ENCODE results near the gene CPHXL2. TPM values are rescaled to one million over a fixed set of nuclear protein-coding genes. Genes with fewer than 3 reads are reported as not detected.

CPHXL2 gene
- total RNA-seq, result not detected

DNA sequence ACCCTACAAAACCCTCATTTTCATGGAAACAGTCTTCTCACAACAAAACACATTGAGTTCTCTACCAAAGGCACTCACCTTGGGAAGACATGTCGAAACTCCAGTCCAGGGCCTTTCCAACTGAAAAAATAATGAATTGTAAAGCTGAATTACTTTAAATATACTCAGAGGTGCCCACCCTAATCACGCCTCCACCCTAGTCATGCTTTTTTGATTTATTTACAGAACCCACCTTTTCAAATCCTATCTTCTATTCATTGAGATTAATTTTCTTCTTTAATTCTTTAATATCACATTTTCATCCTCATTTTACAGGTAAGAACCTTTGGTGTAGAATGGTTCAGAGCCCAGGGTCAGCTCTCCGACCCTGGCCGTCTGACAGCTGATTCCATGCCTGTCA, at the start of gene CPHXL2:
CPHXL2 (minus strand) TSS at position 101 of the 400 bp plus-strand sequence; CDS start at position 91, 10 bp downstream.
- ATAC-seq (replicated peaks in 1 of 2), result no peak
- Mint-ChIP-seq H3K4me1 (ENCODE audit: low read depth) (no peaks in the 10 kb centered on the region), H3K9me3 (no peaks in the 10 kb centered on the region), H3K36me3 (ENCODE audit: insufficient read depth in 2 of 2) (no peaks in the 10 kb centered on the region), H3K4me3 (no peak within 1 kb of the TSS), H3K27ac (no peak within 1 kb of the TSS), H3K27me3 (ENCODE audit: low read depth) (no peaks in the 10 kb centered on the region)
- no peak for DNase-seq

DNA sequence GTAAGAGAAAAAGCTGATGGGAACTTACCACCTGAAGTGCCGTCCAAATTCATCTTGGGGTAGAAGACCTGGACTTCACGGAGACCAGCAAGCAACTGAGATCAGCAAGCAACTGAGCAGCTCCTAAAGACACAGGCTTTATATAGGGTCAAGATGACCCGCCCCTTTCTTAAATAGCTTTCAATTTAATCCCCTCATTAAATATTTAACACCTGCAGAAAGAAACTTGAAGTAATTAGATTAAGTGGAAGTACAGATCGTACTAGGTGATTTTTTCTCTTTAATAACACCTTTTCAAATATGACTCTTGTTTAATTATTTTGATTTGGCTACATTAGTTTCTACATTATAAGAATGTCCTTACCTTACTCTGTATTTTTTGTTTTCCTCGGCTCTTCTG, 49.6 kb upstream of the CPHXL2 start, which contains the start of gene CPHXL:
CPHXL (minus strand) TSS at position 101 of the 400 bp plus-strand sequence; CDS start at position 53, 48 bp downstream.
- Mint-ChIP-seq H3K36me3 (ENCODE audit: insufficient read depth in 2 of 2) (peaks cover 0 to 2% of the 10 kb centered on the region in 2 donors), H3K4me3 (no peak within 1 kb of the TSS), H3K4me1 (ENCODE audit: low read depth) (no peaks in the 10 kb centered on the region), H3K27me3 (ENCODE audit: low read depth) (no peaks in the 10 kb centered on the region), H3K27ac (no peak within 1 kb of the TSS), H3K9me3 (peaks cover 0 to 6% of the 10 kb centered on the region in 2 donors)
- DNase-seq (no peak), ATAC-seq (replicated peaks in 1 of 2) (no peak)

DNA sequence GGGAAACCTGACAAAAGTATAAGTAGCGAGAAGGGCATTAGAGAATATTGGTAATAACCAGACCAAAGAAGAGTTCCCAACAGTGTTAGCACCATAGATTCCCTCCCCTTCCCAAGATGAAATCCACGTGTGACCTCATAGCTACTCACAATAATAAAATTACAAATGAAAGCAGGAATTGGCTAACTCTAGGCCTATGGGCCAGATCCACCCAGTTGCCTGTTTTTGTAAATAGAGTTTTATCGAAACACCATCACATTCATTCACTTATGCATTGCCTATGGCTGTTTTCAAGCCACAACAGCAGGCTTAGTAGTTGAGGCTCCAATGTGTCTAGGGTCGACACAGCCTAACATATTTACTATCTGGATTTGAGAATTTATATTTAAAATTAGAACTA, 41.6 kb upstream of the CPHXL2 start:
- Mint-ChIP-seq H3K27me3 (ENCODE audit: low read depth) (peaks cover 5% of the 10 kb centered on the region), H3K9me3 (peaks cover 1 to 10% of the 10 kb centered on the region in 2 donors), H3K4me3 (no peak overlapping the region), H3K27ac (no peak overlapping the region), H3K4me1 (ENCODE audit: low read depth) (no peaks in the 10 kb centered on the region), H3K36me3 (ENCODE audit: insufficient read depth in 2 of 2) (peaks cover 0 to 3% of the 10 kb centered on the region in 2 donors)
- DNase-seq (no peak), ATAC-seq (replicated peaks in 1 of 2) (no peak)

DNA sequence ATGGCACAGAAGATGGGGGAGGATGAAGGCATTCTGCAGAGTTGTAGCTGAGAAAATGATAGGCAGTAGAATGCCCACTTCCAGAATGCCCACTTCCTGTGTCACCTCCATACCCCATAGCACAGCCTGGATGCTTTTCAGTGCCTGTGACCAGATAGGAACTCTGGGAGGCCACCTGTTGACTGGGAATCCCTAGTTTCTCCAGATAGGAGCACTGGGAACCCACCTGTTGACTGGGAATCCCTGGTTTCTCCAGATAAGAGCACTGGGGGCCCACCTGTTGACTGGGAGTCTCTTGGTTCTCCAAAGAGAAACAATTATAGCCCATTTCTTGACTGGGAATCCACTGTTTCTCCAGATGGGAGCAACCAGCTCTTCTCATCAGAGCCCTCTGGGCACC, 37.9 kb upstream of the CPHXL2 start:
- peaks cover 0 to 4% of the 10 kb centered on the region in 2 donors for H3K36me3 Mint-ChIP-seq (ENCODE audit: insufficient read depth in 2 of 2)
- H3K4me3 Mint-ChIP-seq, result no peak overlapping the region
- DNase-seq (no peak), ATAC-seq (replicated peaks in 1 of 2) (no peak)
- H3K27ac Mint-ChIP-seq, result no peak overlapping the region
- peaks cover 5% of the 10 kb centered on the region for H3K27me3 Mint-ChIP-seq (ENCODE audit: low read depth)
- no peaks in the 10 kb centered on the region for H3K4me1 Mint-ChIP-seq (ENCODE audit: low read depth)
- H3K9me3 Mint-ChIP-seq, result peaks cover 0 to 6% of the 10 kb centered on the region in 2 donors

DNA sequence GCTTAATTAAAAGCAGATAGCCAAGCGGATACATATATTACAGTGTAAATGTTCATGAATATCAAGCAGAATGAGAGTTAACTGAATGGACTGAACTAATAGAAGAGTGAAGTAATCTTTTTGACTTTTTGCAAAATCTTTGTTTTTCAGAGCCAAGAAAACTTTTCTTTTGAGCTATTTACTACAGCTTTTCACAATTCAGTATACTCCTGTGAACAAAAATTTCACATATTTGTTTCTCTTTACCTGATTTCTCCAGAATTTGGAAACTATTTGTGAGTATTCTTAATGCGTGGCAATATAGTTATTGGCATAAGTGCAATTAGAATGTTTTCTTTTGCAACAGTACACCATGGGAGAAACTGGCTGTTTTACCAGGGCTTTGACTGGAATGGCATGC, 33.5 kb upstream of the CPHXL2 start:
- Mint-ChIP-seq H3K9me3 (peaks cover 0 to 5% of the 10 kb centered on the region in 2 donors), H3K27ac (no peak overlapping the region), H3K36me3 (ENCODE audit: insufficient read depth in 2 of 2) (peaks cover 0 to 4% of the 10 kb centered on the region in 2 donors), H3K27me3 (ENCODE audit: low read depth) (peaks cover 6% of the 10 kb centered on the region), H3K4me3 (no peak overlapping the region), H3K4me1 (ENCODE audit: low read depth) (no peaks in the 10 kb centered on the region)
- ATAC-seq (replicated peaks in 1 of 2), result no peak
- DNase-seq, result no peak

DNA sequence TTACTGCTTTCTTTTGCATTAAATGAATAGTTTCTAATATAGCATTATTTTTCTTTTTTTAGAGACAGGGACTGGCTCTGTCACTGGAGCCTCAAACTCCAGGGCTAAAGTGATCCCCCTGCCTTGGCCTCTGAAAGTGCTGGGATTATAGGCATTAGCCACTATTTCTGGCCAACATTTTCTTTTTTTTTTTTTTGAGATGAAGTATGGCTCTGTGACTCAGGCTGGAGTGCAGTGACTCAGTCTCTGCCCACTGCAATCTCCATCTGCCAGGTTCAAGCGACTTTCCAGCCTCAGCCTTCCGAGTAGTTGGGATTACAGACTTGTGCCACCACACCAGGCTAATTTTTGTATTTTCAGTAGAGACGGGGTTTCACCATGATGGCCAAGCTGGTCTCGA, 26.5 kb upstream of the CPHXL2 start:
- no peak overlapping the region for H3K4me3 Mint-ChIP-seq
- H3K9me3 Mint-ChIP-seq, result no peaks in the 10 kb centered on the region
- H3K36me3 Mint-ChIP-seq (ENCODE audit: insufficient read depth in 2 of 2), result no peaks in the 10 kb centered on the region
- peaks cover 6% of the 10 kb centered on the region for H3K27me3 Mint-ChIP-seq (ENCODE audit: low read depth)
- DNase-seq (no peak), ATAC-seq (replicated peaks in 1 of 2) (no peak)
- H3K27ac Mint-ChIP-seq, result no peak overlapping the region
- H3K4me1 Mint-ChIP-seq (ENCODE audit: low read depth), result no peaks in the 10 kb centered on the region

DNA sequence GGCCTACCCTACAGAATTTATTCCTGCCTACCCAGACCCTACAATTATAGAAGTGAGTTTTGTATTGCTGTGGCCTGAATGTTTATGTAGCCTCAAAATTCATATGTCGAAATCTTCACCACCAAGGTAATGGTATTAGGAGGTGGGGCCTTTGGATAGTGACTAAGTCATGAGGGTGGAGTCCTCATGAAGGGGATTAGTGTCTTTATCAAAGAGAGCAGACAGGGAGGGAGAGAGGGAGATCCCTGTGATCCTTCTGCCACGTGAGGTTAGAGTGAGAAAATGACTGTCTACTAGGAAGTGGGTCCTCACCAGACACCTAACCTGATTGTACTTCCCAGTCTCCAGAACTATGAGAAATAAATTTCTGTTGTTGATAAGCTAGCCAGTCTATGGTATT, 25.4 kb upstream of the CPHXL2 start:
- H3K4me3 Mint-ChIP-seq, result no peak overlapping the region

DNA sequence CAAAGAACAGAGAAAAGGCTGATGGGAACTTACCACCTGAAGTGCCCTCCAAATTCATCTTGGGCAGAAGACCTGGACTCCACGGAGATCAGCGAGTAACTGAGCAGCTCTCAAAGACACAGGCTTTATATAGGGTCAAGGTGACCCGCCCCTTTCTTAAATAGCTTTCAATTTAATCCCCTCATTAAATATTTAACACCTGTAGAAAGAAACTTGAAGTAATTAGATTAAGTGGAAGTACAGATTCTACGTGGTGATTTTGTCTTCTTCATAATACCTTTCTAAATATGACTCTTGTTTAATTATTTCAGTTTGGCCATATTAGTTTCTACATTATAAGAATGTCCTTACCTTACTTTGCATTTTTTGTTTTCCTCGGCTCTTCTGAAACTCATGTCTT, 24.6 kb upstream of the CPHXL2 start, which contains the start of gene DUXB:
DUXB (minus strand) TSS at position 101 of the 400 bp plus-strand sequence; CDS start at position 58, 43 bp downstream.
- ATAC-seq (replicated peaks in 1 of 2), result no peak
- H3K4me1 Mint-ChIP-seq (ENCODE audit: low read depth), result no peaks in the 10 kb centered on the region
- no peak within 1 kb of the TSS for H3K27ac Mint-ChIP-seq
- H3K4me3 Mint-ChIP-seq, result no peak within 1 kb of the TSS
- H3K36me3 Mint-ChIP-seq (ENCODE audit: insufficient read depth in 2 of 2), result no peaks in the 10 kb centered on the region
- no peaks in the 10 kb centered on the region for H3K9me3 Mint-ChIP-seq
- H3K27me3 Mint-ChIP-seq (ENCODE audit: low read depth), result peaks cover 5% of the 10 kb centered on the region
- no peak for DNase-seq

More for the DNA sequence above, 25.4 kb upstream of the CPHXL2 start:
- ATAC-seq (replicated peaks in 1 of 2) (no peak), DNase-seq (no peak)
- Mint-ChIP-seq H3K36me3 (ENCODE audit: insufficient read depth in 2 of 2) (no peaks in the 10 kb centered on the region), H3K27ac (no peak overlapping the region), H3K4me1 (ENCODE audit: low read depth) (no peaks in the 10 kb centered on the region), H3K27me3 (ENCODE audit: low read depth) (peaks cover 6% of the 10 kb centered on the region), H3K9me3 (no peaks in the 10 kb centered on the region)

DNA sequence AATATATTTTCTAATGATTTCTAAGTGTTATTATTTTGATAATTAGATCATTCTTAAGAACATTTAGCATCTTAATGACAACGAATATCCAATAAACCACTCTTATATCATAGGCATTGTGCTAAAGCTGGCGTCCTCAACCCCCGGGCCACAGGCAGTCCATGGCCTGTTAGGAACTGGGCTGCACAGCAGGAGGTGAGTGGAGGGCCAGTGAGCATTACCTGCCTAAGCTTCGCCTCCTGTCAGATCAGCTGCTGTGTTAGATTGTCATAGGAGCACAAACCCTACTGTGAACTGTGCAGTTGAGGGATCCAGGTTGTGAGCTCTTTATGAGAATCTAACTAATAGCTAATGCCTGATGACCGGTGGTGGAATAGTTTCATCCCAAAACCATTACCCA, 20.8 kb upstream of the CPHXL2 start:
- Mint-ChIP-seq H3K4me1 (ENCODE audit: low read depth) (no peaks in the 10 kb centered on the region), H3K9me3 (no peaks in the 10 kb centered on the region), H3K27ac (no peak overlapping the region), H3K4me3 (no peak overlapping the region), H3K27me3 (ENCODE audit: low read depth) (no peaks in the 10 kb centered on the region), H3K36me3 (ENCODE audit: insufficient read depth in 2 of 2) (no peaks in the 10 kb centered on the region)
- ATAC-seq (replicated peaks in 1 of 2) (no peak), DNase-seq (no peak)

DNA sequence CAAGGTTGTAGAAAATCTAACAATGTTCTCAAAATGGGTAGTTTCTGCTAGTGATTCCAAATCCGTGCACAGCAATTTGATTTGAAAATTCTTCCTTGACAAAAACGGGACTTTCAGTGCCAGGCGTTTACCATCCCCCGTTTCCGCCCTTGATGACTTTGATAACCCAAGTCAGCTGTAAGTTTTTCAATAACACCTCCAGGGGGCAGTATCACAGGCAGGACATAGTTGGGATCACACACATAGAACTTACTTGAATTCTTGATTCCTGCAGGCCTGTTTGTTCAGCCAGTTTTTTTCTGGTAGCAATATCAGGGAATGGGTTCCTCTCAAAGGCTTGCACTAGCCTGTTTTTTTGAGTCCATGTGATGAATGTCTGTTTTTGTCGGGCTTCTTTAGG, 18.9 kb upstream of the CPHXL2 start:
- no peak overlapping the region for H3K4me3 Mint-ChIP-seq
- H3K36me3 Mint-ChIP-seq (ENCODE audit: insufficient read depth in 2 of 2), result no peaks in the 10 kb centered on the region
- no peaks in the 10 kb centered on the region for H3K4me1 Mint-ChIP-seq (ENCODE audit: low read depth)
- no peak for DNase-seq
- no peak overlapping the region for H3K27ac Mint-ChIP-seq
- ATAC-seq (replicated peaks in 1 of 2), result no peak
- no peaks in the 10 kb centered on the region for H3K9me3 Mint-ChIP-seq
- H3K27me3 Mint-ChIP-seq (ENCODE audit: low read depth), result no peaks in the 10 kb centered on the region

DNA sequence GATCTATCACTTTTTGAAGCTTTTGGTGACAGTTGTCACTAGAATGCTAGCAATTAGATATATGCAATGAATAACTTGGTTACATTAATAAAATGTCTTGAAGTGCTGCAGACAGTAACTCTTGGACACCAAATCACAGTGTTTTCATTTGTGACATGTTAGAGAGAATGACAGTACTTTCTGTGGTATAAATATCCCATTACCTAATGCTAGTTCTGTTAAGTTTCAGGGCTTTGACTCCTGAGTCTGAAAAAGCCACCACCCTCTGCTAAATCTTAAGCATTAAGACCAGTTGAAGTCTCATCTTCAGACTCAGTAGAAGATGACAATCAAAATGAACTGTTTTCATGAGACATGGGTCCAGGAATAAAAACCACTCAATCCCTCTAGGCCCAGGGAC, 10.6 kb upstream of the CPHXL2 start:
- peaks cover 3 to 4% of the 10 kb centered on the region in 2 donors for H3K9me3 Mint-ChIP-seq
- no peak overlapping the region for H3K4me3 Mint-ChIP-seq
- H3K36me3 Mint-ChIP-seq (ENCODE audit: insufficient read depth in 2 of 2), result no peaks in the 10 kb centered on the region
- no peaks in the 10 kb centered on the region for H3K27me3 Mint-ChIP-seq (ENCODE audit: low read depth)
- DNase-seq, result no peak
- ATAC-seq (replicated peaks in 1 of 2), result no peak
- H3K4me1 Mint-ChIP-seq (ENCODE audit: low read depth), result no peaks in the 10 kb centered on the region
- no peak overlapping the region for H3K27ac Mint-ChIP-seq

DNA sequence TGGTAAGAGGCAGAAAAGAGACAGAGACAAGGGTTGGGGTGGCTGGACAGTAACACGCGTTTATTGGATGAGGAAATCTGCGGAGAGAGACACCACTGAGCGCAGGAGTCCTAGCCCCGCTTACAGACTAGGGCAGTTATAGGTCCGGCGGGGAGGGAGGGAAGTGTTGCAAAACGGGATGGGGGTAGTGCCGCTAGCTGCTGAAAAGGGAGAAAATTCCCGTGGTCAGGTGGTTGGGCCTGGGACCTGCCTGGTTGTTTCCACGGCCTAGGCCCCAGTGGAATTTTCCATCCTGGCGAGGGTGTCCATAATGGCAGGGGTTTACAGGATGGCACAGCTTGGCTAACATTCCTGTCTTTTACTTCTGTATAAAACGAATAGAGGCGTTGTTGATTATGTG, 5.5 kb upstream of the CPHXL2 start:
- ATAC-seq (replicated peaks in 1 of 2), result no peak
- DNase-seq, result no peak
- Mint-ChIP-seq H3K36me3 (ENCODE audit: insufficient read depth in 2 of 2) (no peaks in the 10 kb centered on the region), H3K4me1 (ENCODE audit: low read depth) (no peaks in the 10 kb centered on the region), H3K4me3 (no peak overlapping the region), H3K9me3 (peaks cover 3 to 4% of the 10 kb centered on the region in 2 donors), H3K27ac (no peak overlapping the region), H3K27me3 (ENCODE audit: low read depth) (no peaks in the 10 kb centered on the region)

DNA sequence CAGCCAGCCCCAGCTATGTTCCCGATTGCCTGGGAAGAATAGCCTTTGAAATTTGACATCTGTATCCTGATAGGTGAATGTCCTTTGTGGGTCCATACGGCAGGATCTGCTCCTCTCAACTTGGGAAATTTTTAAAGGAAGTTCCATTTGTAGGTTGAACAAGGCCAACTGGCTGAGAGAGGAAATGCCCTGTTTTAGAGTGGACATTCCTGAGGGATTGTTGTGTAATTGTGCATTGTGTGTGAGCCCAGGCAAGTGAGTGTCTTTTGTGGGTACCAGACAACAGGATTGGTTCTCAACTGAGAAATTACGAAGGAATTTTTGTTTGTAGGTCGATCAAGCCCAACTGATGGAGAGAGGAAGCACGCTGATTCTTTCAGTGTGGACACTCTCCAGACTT, 2.6 kb upstream of the CPHXL2 start:
- H3K36me3 Mint-ChIP-seq (ENCODE audit: insufficient read depth in 2 of 2), result no peaks in the 10 kb centered on the region
- no peak overlapping the region for H3K4me3 Mint-ChIP-seq
- no peaks in the 10 kb centered on the region for H3K4me1 Mint-ChIP-seq (ENCODE audit: low read depth)
- H3K9me3 Mint-ChIP-seq, result peaks cover 1 to 4% of the 10 kb centered on the region in 2 donors
- no peak for ATAC-seq (replicated peaks in 1 of 2)
- no peaks in the 10 kb centered on the region for H3K27me3 Mint-ChIP-seq (ENCODE audit: low read depth)
- no peak overlapping the region for H3K27ac Mint-ChIP-seq
- no peak for DNase-seq

DNA sequence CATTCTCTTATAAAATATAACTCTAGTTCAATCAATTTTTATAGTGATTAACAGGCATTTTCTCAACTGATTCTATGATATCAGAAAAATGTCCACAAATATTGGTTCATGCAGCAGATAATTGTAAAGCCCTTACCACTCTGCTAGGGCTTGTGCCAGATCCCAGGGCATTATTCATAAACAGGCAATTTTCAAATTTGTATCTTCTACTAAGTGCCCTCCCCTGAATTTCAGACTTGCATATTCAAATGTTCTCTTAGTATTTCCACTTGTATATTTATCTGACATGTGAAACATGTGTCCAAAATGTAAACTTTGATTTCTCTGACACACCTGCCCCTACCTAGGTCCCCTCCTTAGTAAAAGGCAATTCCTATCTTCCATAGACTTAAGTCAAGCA, 9.3 kb downstream of the CPHXL2 start:
- DNase-seq (no peak), ATAC-seq (replicated peaks in 1 of 2) (no peak)

More for the DNA sequence above, 9.3 kb downstream of the CPHXL2 start:
- H3K27me3 Mint-ChIP-seq (ENCODE audit: low read depth), result no peaks in the 10 kb centered on the region
- H3K9me3 Mint-ChIP-seq, result no peaks in the 10 kb centered on the region
- no peak overlapping the region for H3K27ac Mint-ChIP-seq
- H3K4me3 Mint-ChIP-seq, result no peak overlapping the region
- H3K36me3 Mint-ChIP-seq (ENCODE audit: insufficient read depth in 2 of 2), result no peaks in the 10 kb centered on the region
- no peaks in the 10 kb centered on the region for H3K4me1 Mint-ChIP-seq (ENCODE audit: low read depth)
